Measurements from ENCODE around the gene BMERB1. TPM values are rescaled to one million over a fixed set of nuclear protein-coding genes. Genes with fewer than 3 reads are reported as not detected.
"Not testable (repeated sequence)": the region's sequence is repeated elsewhere in the genome, so short reads cannot be mapped to it uniquely, and the experiment has no call there.

The BMERB1 gene
- total RNA-seq, 1 donor from 2014 or later, result 17.4 TPM

- no peak for DNase-seq (ENCODE audit: low read depth)
These were observed 8.5 kb upstream of the BMERB1 start for GRCh38 chr16:15425861-15426260.

GRCh38 chr16:15426796-15427195, 7.6 kb upstream of the BMERB1 start:
- DNase-seq (ENCODE audit: low read depth), result no peak

DNA sequence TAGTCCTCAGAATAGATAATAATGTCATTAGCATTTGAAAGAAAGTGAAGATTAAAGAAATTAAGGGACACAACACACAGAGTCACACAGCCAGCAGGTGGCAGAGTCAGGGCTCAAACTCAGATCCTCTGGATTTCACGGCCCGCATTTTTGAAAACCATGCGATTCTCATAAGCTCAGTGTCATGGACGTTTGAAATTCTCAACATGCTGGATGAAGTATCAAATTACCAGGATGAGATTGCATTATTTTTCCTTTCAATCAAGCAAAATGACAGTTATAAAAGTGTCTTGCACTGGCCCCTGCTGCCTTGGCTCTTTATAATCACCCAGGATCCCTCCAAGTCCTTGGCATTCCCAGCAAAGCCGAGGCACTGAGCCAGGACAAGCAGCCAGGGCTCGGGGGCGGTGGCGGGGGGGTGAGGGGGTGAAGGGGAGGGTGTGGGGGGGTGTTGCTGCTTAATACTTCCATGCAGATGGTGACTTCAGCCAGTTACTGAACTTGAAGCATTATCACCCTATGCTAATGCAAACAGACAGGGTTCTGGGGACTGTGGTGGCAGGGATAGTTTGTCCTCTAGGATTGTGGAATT, 6.6 kb upstream of the BMERB1 start:
- peak; percentile 76 for DNase-seq (ENCODE audit: low read depth)

DNA sequence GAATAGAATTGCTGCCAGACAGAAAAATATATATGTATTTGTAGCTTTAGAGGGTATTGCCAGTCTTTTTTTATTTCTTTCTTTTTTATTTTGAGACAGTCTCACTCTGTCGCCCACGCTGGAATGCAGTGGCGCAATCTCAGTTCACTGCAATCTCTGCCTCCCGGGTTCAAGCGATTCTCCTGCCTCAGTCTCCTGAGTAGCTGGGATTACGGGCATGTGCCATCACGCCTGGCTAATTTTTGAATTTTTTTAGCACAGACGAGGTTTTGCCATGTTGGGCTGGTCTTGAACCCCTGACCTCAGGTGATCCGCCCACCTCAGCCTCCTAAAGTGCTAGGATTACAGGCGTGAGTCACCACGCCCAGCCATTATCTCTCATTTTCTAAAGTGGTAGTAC, 3.5 kb upstream of the BMERB1 start:
- DNase-seq (ENCODE audit: low read depth), result not testable (repeated sequence)

GRCh38 chr16:15434079-15434424, 336 bp upstream of the BMERB1 start:
- no peak for DNase-seq (ENCODE audit: low read depth)

- DNase-seq (ENCODE audit: low read depth), result no peak
These were observed 952 bp downstream of the BMERB1 start for GRCh38 chr16:15435216-15435864.

DNA sequence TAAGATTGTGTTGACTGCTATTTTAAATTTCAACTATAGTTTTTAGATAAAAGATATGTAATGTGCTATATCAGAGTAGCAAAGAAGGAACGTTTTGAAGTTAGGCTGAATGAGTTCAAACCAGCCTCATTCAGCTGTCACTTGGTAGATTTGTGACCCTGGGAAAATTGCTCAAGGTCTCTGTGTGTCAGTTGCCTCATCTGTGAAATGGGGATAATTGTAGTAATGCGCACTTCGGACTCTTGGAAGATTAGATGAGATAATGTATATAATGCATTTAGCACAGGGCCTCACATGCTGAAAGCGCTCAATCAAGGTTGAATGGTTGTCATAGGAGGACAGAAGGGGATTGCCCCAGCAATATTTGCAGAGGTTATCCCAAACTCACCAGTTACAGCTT, 4.7 kb downstream of the BMERB1 start:
- DNase-seq (ENCODE audit: low read depth), result no peak

GRCh38 chr16:15439521-15439920, 5.1 kb downstream of the BMERB1 start:
- DNase-seq (ENCODE audit: low read depth), result no peak

- no peak for DNase-seq (ENCODE audit: low read depth)
These were observed 6.5 kb downstream of the BMERB1 start for GRCh38 chr16:15440852-15441251.

DNA sequence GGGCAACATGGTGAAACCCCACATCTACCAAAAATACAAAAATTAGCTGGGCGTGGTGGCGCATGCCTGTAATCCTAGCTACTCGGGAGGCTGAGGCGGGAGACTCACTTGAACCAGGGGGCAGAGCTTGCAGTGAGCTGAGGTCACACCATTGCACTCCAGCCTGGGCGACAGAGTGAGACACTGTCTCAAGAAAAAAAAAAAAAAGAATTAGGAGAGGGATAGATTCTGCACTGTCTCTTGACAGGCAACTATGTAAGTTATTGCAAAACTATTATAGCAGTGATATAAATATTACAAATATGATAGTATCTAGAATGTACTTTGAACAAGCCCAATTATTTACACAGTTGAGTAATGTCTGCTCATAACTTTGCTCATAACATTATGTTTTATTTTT, 7.8 kb downstream of the BMERB1 start:
- not testable (repeated sequence) for DNase-seq (ENCODE audit: low read depth)

GRCh38 chr16:15443753-15444152, 9.4 kb downstream of the BMERB1 start:
- no peak for DNase-seq (ENCODE audit: low read depth)

DNA sequence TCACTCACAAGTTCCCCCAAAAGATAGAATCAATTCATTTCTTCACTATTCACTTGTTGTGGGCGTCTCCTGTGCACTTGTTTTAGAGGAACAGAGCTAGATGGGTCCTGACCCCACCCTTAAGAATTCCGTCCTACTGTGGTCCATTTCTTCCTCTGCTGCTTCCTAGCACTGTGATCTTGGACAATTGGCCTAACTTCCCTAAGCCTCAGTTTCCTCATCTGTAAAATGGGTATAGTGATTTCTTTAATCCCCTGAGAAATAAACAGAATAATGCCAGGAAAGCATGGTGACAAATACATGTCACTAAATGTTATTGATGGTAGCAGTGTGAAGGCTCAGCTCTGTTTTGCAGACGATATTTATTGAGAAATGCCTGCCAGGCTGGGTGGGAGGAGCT, 9.9 kb downstream of the BMERB1 start:
- DNase-seq (ENCODE audit: low read depth), result no peak

GRCh38 chr16:15445450-15445849, 11.1 kb downstream of the BMERB1 start:
- DNase-seq (ENCODE audit: low read depth), result no peak

- no peak for DNase-seq (ENCODE audit: low read depth)
These were observed 12.5 kb downstream of the BMERB1 start for GRCh38 chr16:15446901-15447300.

GRCh38 chr16:15450624-15451023, 16.2 kb downstream of the BMERB1 start:
- no peak for DNase-seq (ENCODE audit: low read depth)

- DNase-seq (ENCODE audit: low read depth), result no peak
These were observed 16.8 kb downstream of the BMERB1 start for GRCh38 chr16:15451098-15451731.

DNA sequence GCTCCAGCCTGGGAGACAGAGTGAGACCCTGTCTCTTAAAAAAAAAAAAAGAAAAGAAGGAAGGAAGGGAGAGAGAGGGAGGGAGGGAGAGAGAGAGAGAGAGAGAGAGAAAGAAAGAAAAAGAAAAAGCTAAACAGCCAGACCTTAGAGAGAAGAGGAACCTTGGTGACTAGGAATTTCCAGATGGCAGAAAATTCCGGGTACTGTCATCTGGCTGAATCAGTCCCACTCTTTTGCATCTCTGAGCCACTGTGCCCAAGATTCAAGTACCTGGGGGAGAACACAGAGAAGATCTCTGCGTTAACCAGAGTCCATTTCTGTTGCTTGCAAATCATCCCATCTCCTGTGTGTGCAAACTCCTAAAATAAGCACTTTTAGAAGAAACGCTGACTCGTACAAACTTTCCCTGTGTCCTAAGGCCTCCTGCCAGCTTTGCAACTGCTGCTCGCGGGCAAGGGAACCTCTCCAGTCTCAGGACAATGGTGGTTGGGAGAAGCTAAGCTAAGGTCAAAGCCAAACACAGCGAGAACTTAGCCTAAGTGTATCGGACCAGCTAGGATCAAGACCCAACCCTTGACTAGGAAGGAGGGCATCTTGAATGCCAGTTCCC, 18.0 kb downstream of the BMERB1 start:
- DNase-seq (ENCODE audit: low read depth), result no peak

GRCh38 chr16:15453296-15453695, 18.9 kb downstream of the BMERB1 start:
- DNase-seq (ENCODE audit: low read depth), result not testable (repeated sequence)

DNA sequence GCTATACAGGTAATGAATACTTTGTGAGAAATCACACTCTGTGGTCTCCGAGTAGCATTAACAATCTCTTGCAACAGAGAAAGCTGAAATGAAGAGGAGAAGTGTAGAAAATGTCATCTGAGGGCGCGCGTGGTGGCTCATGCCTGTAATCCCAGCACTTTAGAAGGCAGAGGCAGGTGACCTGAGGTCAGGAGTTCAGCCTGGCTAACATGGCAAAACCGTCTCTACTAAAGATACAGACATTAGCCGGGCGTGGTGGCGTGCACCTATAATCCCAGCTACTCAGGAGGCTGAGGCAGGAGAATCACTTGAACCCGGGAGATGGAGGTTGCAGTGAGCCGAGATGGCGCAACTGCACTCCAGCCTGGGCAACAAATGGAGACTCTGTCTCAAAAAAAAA, 20.5 kb downstream of the BMERB1 start:
- DNase-seq (ENCODE audit: low read depth), result not testable (repeated sequence)

GRCh38 chr16:15457400-15457799, 23.0 kb downstream of the BMERB1 start:
- DNase-seq (ENCODE audit: low read depth), result no peak

- no peak for DNase-seq (ENCODE audit: low read depth)
These were observed 23.6 kb downstream of the BMERB1 start for GRCh38 chr16:15457958-15458357.

DNA sequence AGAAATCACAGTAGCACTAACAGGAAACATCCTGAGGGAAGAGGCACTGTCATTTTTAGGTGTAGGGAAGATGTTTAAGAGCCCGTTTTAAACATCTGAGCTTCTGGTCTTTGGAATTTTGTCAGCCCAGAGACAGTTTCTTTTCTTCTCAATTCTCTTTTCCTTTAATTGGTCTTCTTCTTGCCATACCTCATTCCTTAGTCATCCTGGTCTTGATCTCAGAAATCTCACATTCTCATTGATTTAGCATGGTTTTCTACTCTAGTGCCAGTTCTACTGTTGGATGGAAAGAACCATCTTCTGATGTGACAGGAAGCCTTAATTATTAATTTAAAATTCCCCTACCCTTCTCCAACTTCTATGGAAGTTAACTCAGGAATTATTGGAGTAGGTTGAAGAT, 25.4 kb downstream of the BMERB1 start:
- no peak for DNase-seq (ENCODE audit: low read depth)

DNA sequence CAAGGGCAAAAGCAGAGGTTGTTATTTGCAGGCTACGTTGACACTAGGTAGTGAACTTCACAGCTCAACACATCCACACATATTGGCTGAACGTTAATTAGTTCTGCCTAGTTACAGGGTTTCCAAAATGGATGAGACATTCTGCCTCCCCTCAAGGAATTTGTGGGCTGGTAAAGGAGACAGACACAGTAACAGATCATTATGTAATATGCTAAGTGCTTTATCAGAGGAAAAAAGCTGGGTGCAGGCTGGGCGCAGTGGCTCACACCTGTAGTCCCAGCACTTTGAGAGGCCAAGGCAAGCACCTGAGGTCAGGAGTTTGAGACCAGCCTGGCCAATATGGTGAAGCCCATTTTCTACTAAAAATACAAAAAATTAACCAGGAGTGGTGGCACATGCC, 26.2 kb downstream of the BMERB1 start:
- DNase-seq (ENCODE audit: low read depth), result no peak

All from myocyte (in vitro differentiated cells).